Adrenal gland (tissue), 12 donors: ENCODE data around the gene RYK. TPM values are rescaled to one million over a fixed set of nuclear protein-coding genes. Genes with fewer than 3 reads are reported as not detected.

ENCODE experiments used
- DNase-seq, 7 donors: peaks; one replicate each; pipeline ENCODE4 v3.0.0-alpha.2; 2019 to 2020
- H3K27ac ChIP-seq, 5 donors: fragments of 200-600 bp; sonication (generic) in 4 of 5; 1 replicate in 3 of 5; 2 replicates in 2 of 5; pipeline versions ENCODE4 v1.5.1 to v1.8.0; 2016 to 2020; ENCODE audit warnings: mild to moderate bottlenecking in 1 of 5
- H3K27me3 ChIP-seq: fragments of 200-600 bp; 2 replicates; pipeline ENCODE4 v1.8.0; 2021
- H3K36me3 ChIP-seq, 2 donors: fragments of 200-600 bp; replicated peaks in 1 of 2; 1 replicate in 1 of 2; 2 replicates in 1 of 2; pipeline versions ENCODE4 v1.5.1 to v1.8.0; 2018 to 2022
- H3K4me1 ChIP-seq, 2 donors: fragments of 200-600 bp; replicated peaks in 1 of 2; 1 replicate in 1 of 2; 2 replicates in 1 of 2; pipeline versions ENCODE4 v1.5.1 to v1.8.0; 2018 to 2021
- H3K4me3 ChIP-seq, 4 donors: fragments of 200-600 bp; sonication (generic) in 3 of 4; one replicate each; pipeline ENCODE4 v1.5.1; 2016 to 2018
- H3K9me3 ChIP-seq, 3 donors: fragments of 200-600 bp; sonication (generic) in 1 of 3; replicated peaks in 1 of 3; 1 replicate in 2 of 3; 2 replicates in 1 of 3; pipeline versions ENCODE4 v1.5.1 to v1.8.0; 2016 to 2021
- CTCF ChIP-seq, 6 experiments: fragments of 450-650 bp in 4 of 6; fragments of 200-600 bp in 2 of 6; sonication (generic) in 1 of 6; IDR thresholded peaks; 1 replicate in 5 of 6; 2 replicates in 1 of 6; pipeline versions ENCODE4 v1.5.1 to v1.8.0; 2016 to 2021; ENCODE audit warnings: antibody characterized with exemption in 6 of 6, mild to moderate bottlenecking in 2 of 6, moderate library complexity in 1 of 6
- POLR2A ChIP-seq, 2 donors: fragments of 450-650 bp; IDR thresholded peaks; one replicate each; pipeline ENCODE4 v1.6.1; 2017; ENCODE audit warnings: antibody characterized with exemption in 2 of 2, mild to moderate bottlenecking in 2 of 2, moderate library complexity in 1 of 2
- WGBS, 4 donors: extraction: QIAGEN DNeasy Blood & Tissue Kit in 2 of 4; methylation state at CpG; one replicate each; pipeline versions ENCODE4 v1.1.5 to v1.1.7; 2013 to 2017; 5-methylcytosine and 5-hydroxymethylcytosine counted together
- intact Hi-C, 2 donors: fragments of 100-400 bp; cut with DNase I; formaldehyde crosslinking; loops; one replicate each; pipeline versions ENCODE4 v1.14.1 to v1.15.0; 2022 to 2023
- polyA plus RNA-seq, 3 donors: library from polyadenylated mRNA; stranded (reverse); fragments of 200-250 nt in 2 of 3; fragments of 350-450 nt in 1 of 3; fragmentation: Illumina TruSeq in 1 of 3; extraction: RNeasy Lipid Tissue Mini Kit (QIAGEN cat#74804) in 1 of 3; gene quantifications; one replicate each; pipeline ENCODE4 v1.2.3, GENCODE V29; 2013 to 2014
- total RNA-seq, 9 donors: library from RNA; depleted of rRNA in 4 of 9; stranded (reverse); fragments of >200 nt in 4 of 9; fragments of 120-200 nt in 1 of 9; fragmentation: NEBNext Ultra II Directional in 1 of 9; extraction: Animal tissue kit (Norgen Biotek cat#: 25700) in 1 of 9; gene quantifications; one replicate each; pipeline versions ENCODE4 v1.1.0 to v1.2.4, GENCODE V29; 2013 to 2023
- donor health status: healthy with polysubstance abuse.
- donor health status: Bipolar disorder and iron deficiency.
- donor health status: DM: yes; HTN: yes; CAD: no.
- donor health status: DM: no; HTN: no; CAD: no.
- donor health status: DM: no; HTN: no; CAD: no.
- donor health status: DM: yes; HTN: yes; CAD: no.

RYK gene
- total and polyA plus RNA-seq, 12 donors = 27.7 to 74.4 (median 42.1) TPM

GRCh38 chr3:134255404-134255803 lies 4.7 kb upstream of the RYK start:
- TF ChIP-seq POLR2A (IDR thresholded peaks at IDR 0.05) = no peak
- TF ChIP-seq CTCF (IDR thresholded peaks at IDR 0.05) = no peak
- Histone ChIP-seq H3K27me3 (no peaks in the 10 kb centered on the region), H3K9me3 (no peaks in the 10 kb centered on the region), H3K36me3 (no peaks in the 10 kb centered on the region), H3K4me3 (no peak overlapping the region), H3K4me1 (peaks cover 0 to 17% of the 10 kb centered on the region in 2 donors), H3K27ac (no peak overlapping the region)
- intact Hi-C loops = no loop called here
- DNase-seq = no peak

DNA sequence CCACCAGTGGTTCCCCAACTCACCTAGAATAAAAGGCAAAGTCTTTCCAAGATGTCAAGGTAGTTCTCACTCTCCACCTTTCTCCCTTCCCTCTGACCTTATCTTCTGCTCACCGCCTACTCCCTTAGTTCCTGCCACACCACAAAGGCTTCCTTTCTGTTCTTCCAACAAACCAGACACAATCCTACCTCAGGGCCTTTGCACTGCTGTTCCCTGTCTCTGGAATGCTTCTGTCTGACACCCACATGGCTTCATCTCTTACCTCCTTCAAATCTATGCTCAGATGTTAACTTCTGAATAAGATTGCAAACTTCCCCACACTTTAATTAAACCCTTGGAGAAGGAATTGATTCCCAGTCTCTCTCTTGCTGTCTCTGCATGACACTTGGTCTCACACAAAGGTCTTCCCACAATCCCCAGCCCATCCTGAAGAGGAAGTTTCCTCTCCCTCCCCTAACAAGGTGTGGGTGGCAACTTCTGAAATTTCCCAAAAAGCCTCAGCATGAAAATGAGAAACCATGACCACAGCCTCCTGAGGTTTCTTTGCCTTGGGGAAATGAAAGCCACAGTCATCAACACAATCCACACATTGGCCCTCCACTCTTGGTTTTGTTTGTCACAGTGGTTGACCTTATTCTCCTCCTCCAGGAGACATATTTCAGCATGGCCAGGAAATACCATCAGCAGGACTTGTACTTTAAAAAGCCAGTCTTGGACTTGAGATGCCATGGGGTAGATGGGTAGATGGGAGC lies 3.0 kb upstream of the RYK start:
- intact Hi-C loops = no loop called here
- TF ChIP-seq CTCF (IDR thresholded peaks at IDR 0.05) (no peak), POLR2A (IDR thresholded peaks at IDR 0.05) (no peak)
- H3K27me3 ChIP-seq = no peaks in the 10 kb centered on the region
- no peaks in the 10 kb centered on the region for H3K36me3 ChIP-seq
- no peak for DNase-seq
- H3K27ac ChIP-seq = peak overlapping the region in 1 of 5 donors; percentile 85
- peaks cover 9 to 29% of the 10 kb centered on the region in 2 donors for H3K4me1 ChIP-seq
- H3K9me3 ChIP-seq = no peaks in the 10 kb centered on the region
- H3K4me3 ChIP-seq = no peak overlapping the region
- 85 to 100% (median 93%) methylated on average over 1 of the region's 1 CpG for WGBS, 4 donors

GRCh38 chr3:134252766-134253165 lies 2.1 kb upstream of the RYK start:
- Histone ChIP-seq H3K9me3 (no peaks in the 10 kb centered on the region), H3K4me1 (peaks cover 9 to 38% of the 10 kb centered on the region in 2 donors), H3K4me3 (no peak overlapping the region), H3K36me3 (no peaks in the 10 kb centered on the region), H3K27ac (peak overlapping the region in 2 of 5 donors; percentile 76 to 85), H3K27me3 (no peaks in the 10 kb centered on the region)
- TF ChIP-seq CTCF (IDR thresholded peaks at IDR 0.05) = no peak
- TF ChIP-seq POLR2A (IDR thresholded peaks at IDR 0.05) = no peak
- DNase-seq = no peak
- intact Hi-C loops = no loop called here
- 86 to 91% (median 89%) methylated on average over 7 of the region's 7 CpGs for WGBS, 4 donors

- H3K36me3 ChIP-seq = no peaks in the 10 kb centered on the region
- DNase-seq = peak in 2 of 7 donors; percentile 29 to 31
- H3K4me3 ChIP-seq = no peak overlapping the region
- no peaks in the 10 kb centered on the region for H3K27me3 ChIP-seq
- intact Hi-C loops = no loop called here
- TF ChIP-seq CTCF (IDR thresholded peaks at IDR 0.05) = no peak
- no peak for TF ChIP-seq POLR2A (IDR thresholded peaks at IDR 0.05)
- H3K27ac ChIP-seq = peak overlapping the region in 2 of 5 donors; percentile 76 to 85
- no peaks in the 10 kb centered on the region for H3K9me3 ChIP-seq
- 66 to 79% (median 70%) methylated on average over 12 to 22 of the region's 22 CpGs for WGBS, 4 donors
- H3K4me1 ChIP-seq = peaks cover 9 to 38% of the 10 kb centered on the region in 2 donors
Measured at GRCh38 chr3:134251731-134252391, 1.2 kb upstream of the RYK start.
